ENCODE data around the gene MAST3. TPM values are rescaled to one million over a fixed set of nuclear protein-coding genes. Genes with fewer than 3 reads are reported as not detected.

The MAST3 gene
- polyA plus RNA-seq, 3 donors, result 6.8 to 34.0 (median 12.4) TPM

DNA sequence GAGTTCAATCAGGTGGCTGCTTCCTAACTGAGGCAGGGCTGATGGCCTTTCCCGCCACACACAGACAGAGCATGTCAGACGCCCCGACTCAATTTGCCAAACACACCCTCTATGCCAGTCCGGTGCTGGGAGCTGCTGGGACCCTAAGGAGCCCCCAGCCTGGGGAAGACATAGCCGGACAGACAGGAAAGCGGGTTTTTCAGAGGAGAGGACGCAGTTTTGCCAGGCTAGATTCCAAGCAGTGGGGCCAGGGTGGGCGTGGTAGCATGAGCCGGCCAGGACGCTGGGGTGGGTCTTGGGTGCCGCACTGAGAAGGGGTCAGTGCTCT, 19.8 kb downstream of the MAST3 start:
- Mint-ChIP-seq H3K27ac (peak overlapping the region; percentile 46 to 87 (median 82)), H3K27me3 (ENCODE audit: low read depth in 3 of 3) (peaks cover 0 to 3% (median 2%) of the 10 kb centered on the region in 3 donors), H3K36me3 (peaks cover 54 to 68% of the 10 kb centered on the region in 2 donors), H3K9me3 (peaks cover 0 to 2% (median 0%) of the 10 kb centered on the region in 7 donors), H3K4me3 (peak overlapping the region; percentile 68 to 75), H3K4me1 (peaks cover 50% of the 10 kb centered on the region)
- H3K27ac ChIP-seq (ENCODE audit: low read depth in 1 of 2, low read length in 2 of 2), result peak overlapping the region in 1 of 2 donors; percentile 26
- no peak overlapping the region for H2AFZ ChIP-seq (ENCODE audit: insufficient read depth, low read depth, low read length, poor library complexity, severe bottlenecking)
- H3K4me3 ChIP-seq (replicated peaks in 1 of 3; ENCODE audit: low read depth in 2 of 3, low read length in 3 of 3), result peak overlapping the region in 1 of 3 experiments; percentile 81
- peak overlapping the region; percentile 98 for H3K4me2 ChIP-seq (replicated peaks; ENCODE audit: extremely low read depth, low read length, poor library complexity, severe bottlenecking)
- TF ChIP-seq, protein P1, sequence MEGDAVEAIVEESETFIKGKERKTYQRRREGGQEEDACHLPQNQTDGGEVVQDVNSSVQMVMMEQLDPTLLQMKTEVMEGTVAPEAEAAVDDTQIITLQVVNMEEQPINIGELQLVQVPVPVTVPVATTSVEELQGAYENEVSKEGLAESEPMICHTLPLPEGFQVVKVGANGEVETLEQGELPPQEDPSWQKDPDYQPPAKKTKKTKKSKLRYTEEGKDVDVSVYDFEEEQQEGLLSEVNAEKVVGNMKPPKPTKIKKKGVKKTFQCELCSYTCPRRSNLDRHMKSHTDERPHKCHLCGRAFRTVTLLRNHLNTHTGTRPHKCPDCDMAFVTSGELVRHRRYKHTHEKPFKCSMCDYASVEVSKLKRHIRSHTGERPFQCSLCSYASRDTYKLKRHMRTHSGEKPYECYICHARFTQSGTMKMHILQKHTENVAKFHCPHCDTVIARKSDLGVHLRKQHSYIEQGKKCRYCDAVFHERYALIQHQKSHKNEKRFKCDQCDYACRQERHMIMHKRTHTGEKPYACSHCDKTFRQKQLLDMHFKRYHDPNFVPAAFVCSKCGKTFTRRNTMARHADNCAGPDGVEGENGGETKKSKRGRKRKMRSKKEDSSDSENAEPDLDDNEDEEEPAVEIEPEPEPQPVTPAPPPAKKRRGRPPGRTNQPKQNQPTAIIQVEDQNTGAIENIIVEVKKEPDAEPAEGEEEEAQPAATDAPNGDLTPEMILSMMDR (IDR thresholded peaks at IDR 0.05), result no peak
- 33% methylated on average over 8 of the region's 11 CpGs for WGBS (ENCODE audit: insufficient coverage)
- peaks cover 30 to 47% of the 10 kb centered on the region in 2 donors for H3K4me1 ChIP-seq (ENCODE audit: control insufficient read depth in 1 of 2, insufficient read depth in 2 of 2, low read length in 2 of 2)
- H3K9me3 ChIP-seq (replicated peaks in 1 of 2; ENCODE audit: control insufficient read depth in 1 of 2, insufficient read depth in 1 of 2, low read length in 2 of 2), result no peaks in the 10 kb centered on the region
- H3K27me3 ChIP-seq (ENCODE audit: control insufficient read depth in 2 of 2, insufficient read depth in 2 of 2, low read length in 2 of 2), result no peaks in the 10 kb centered on the region
- peaks cover 36 to 66% of the 10 kb centered on the region in 2 donors for H3K36me3 ChIP-seq (replicated peaks in 1 of 2; ENCODE audit: control insufficient read depth in 1 of 2, insufficient read depth in 2 of 2, low read length in 2 of 2)
- peaks cover 75% of the 10 kb centered on the region for H3K79me2 ChIP-seq (ENCODE audit: insufficient read depth, low read length)
- intact Hi-C loops (cut with micrococcal nuclease), result loop anchor here in 1 of 2 donors (5.0 kb wide), 1 partner anchor 35 kb away; the partner anchor contains the start of gene PIK3R2
- H3K9ac ChIP-seq (ENCODE audit: insufficient read depth, low read length, poor library complexity, severe bottlenecking), result no peak overlapping the region
- DNase-seq, result no peak
- H4K20me1 ChIP-seq (ENCODE audit: insufficient read depth, low read length), result peaks cover 93% of the 10 kb centered on the region

DNA sequence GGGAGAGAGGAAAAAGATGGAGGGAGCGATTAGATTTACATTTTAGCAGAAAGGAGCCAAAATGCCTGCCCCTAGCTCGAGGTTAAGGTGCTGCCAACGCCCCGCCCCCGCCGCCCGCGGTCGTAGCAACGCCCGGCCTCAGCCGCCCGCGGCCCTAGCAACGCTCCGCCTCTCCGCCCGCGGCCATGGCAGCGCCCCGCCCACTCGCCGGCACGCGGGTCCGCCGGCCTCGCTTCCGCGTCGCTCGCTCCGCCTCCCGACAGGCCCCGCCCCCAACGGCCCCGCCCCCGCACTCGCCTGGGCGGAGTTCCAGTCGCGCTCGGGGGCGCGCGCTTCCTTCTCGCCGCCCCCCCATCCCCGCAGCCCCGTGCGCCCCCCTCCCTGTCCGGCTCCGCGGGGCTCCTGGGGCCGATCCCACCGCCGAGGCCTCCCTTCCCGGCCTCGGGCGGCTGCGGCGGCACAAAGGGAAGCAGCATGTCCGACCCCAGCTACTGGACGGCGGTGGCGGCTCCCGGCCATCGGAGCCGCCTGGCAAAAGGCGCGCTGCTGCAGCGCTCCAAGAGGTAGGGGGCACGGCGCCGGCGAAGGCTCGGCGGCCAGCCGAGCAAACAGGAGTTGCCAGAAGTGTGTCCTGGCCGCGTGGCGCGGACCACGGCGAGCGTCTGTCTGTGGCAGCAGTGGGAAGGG, 20.3 kb downstream of the MAST3 start:
- Mint-ChIP-seq H3K27ac (peak overlapping the region in 5 of 7 donors; percentile 73 to 87 (median 83)), H3K9me3 (peaks cover 0 to 2% (median 0%) of the 10 kb centered on the region in 7 donors), H3K36me3 (peaks cover 56 to 68% of the 10 kb centered on the region in 2 donors), H3K27me3 (ENCODE audit: low read depth in 3 of 3) (peaks cover 0 to 3% (median 2%) of the 10 kb centered on the region in 3 donors), H3K4me3 (peak overlapping the region; percentile 70 to 77), H3K4me1 (peaks cover 45% of the 10 kb centered on the region)
- H3K9me3 ChIP-seq (replicated peaks in 1 of 2; ENCODE audit: control insufficient read depth in 1 of 2, insufficient read depth in 1 of 2, low read length in 2 of 2), result no peaks in the 10 kb centered on the region
- H3K36me3 ChIP-seq (replicated peaks in 1 of 2; ENCODE audit: control insufficient read depth in 1 of 2, insufficient read depth in 2 of 2, low read length in 2 of 2), result peaks cover 39 to 67% of the 10 kb centered on the region in 2 donors
- peak overlapping the region; percentile 41 for H2AFZ ChIP-seq (ENCODE audit: insufficient read depth, low read depth, low read length, poor library complexity, severe bottlenecking)
- TF ChIP-seq, protein P1 (IDR thresholded peaks at IDR 0.05), result no peak
- H3K27me3 ChIP-seq (ENCODE audit: control insufficient read depth in 2 of 2, insufficient read depth in 2 of 2, low read length in 2 of 2), result no peaks in the 10 kb centered on the region
- H3K79me2 ChIP-seq (ENCODE audit: insufficient read depth, low read length), result peaks cover 75% of the 10 kb centered on the region
- intact Hi-C loops (cut with micrococcal nuclease), result loop anchor here in 1 of 2 donors (2.0 to 5.0 kb wide), 2 partner anchors 34 to 43 kb away; partner anchors contain the start of gene PIK3R2
- peaks cover 95% of the 10 kb centered on the region for H4K20me1 ChIP-seq (ENCODE audit: insufficient read depth, low read length)
- 1% methylated on average over 77 of the region's 86 CpGs for WGBS (ENCODE audit: insufficient coverage)
- DNase-seq, result peak; percentile 83 to 90 (median 87)
- peak overlapping the region; percentile 98 for H3K4me2 ChIP-seq (replicated peaks; ENCODE audit: extremely low read depth, low read length, poor library complexity, severe bottlenecking)
- H3K4me1 ChIP-seq (ENCODE audit: control insufficient read depth in 1 of 2, insufficient read depth in 2 of 2, low read length in 2 of 2), result peaks cover 26 to 46% of the 10 kb centered on the region in 2 donors
- H3K4me3 ChIP-seq (replicated peaks in 1 of 3; ENCODE audit: low read depth in 2 of 3, low read length in 3 of 3), result peak overlapping the region; percentile 35 to 81 (median 45)
- H3K27ac ChIP-seq (ENCODE audit: low read depth in 1 of 2, low read length in 2 of 2), result no peak overlapping the region
- peak overlapping the region; percentile 51 for H3K9ac ChIP-seq (ENCODE audit: insufficient read depth, low read length, poor library complexity, severe bottlenecking)

All from CD14-positive monocyte (primary cell).